H1 (cell line): ENCODE data around the gene SPECC1. TPM values are rescaled to one million over a fixed set of nuclear protein-coding genes. Genes with fewer than 3 reads are reported as not detected.

Source experiments
- CTCF ChIA-PET: fragments of 300-600 bp; sonication (Branson Sonifier 250); formaldehyde crosslinking; loops from one replicate; lab custom pipeline; 2021; ENCODE audit not compliant: partially characterized antibody; lab: Charles Lee
- POLR2A ChIA-PET: fragments of 300-600 bp; sonication (Branson Sonifier 250); formaldehyde crosslinking; loops from one replicate; lab custom pipeline; 2021; ENCODE audit warnings: inconsistent platforms; ENCODE audit not compliant: partially characterized antibody; lab: Charles Lee
- DNase-seq, 2 experiments: peaks; one replicate each; pipeline versions ENCODE4 v3.0.0 to v3.0.0-alpha.2; 2010 to 2022; ENCODE audit warnings: low spot score in 2 of 2, low read depth in 1 of 2, mixed read lengths in 1 of 2
- FAIRE-seq: peaks from 2 replicates; lab custom pipeline; 2011; peaks lifted over from hg19 to GRCh38; lab: Jason Lieb, UNC
- H2AFZ ChIP-seq: 2 replicates; pipeline ENCODE4 v1.8.1; 2012; ENCODE audit warnings: low read length, inconsistent platforms
- H2AK5ac ChIP-seq: 2 replicates; pipeline ENCODE4 v1.6.1; 2013; ENCODE audit warnings: low read depth, low read length
- H2BK120ac ChIP-seq: replicated peaks from 2 replicates; pipeline ENCODE3; 2013; ENCODE audit warnings: low read depth, low read length, inconsistent platforms
- H2BK12ac ChIP-seq: 2 replicates; pipeline ENCODE4 v1.6.1; 2013; ENCODE audit warnings: low read depth, low read length
- H2BK15ac ChIP-seq: 2 replicates; pipeline ENCODE4 v1.6.1; 2013; ENCODE audit warnings: low read length
- H2BK20ac ChIP-seq: 2 replicates; pipeline ENCODE4 v1.6.1; 2013; ENCODE audit warnings: low read length
- H2BK5ac ChIP-seq: 2 replicates; pipeline ENCODE4 v1.6.1; 2013; ENCODE audit warnings: low read depth, low read length
- H3K14ac ChIP-seq: 2 replicates; pipeline ENCODE4 v1.6.1; 2013; ENCODE audit warnings: inconsistent platforms; ENCODE audit not compliant: insufficient read length
- H3K18ac ChIP-seq: 2 replicates; pipeline ENCODE4 v1.6.1; 2013; ENCODE audit warnings: low read length; ENCODE audit errors: extremely low read depth
- H3K23ac ChIP-seq: 2 replicates; pipeline ENCODE4 v1.6.1; 2013; ENCODE audit warnings: inconsistent platforms; ENCODE audit not compliant: insufficient read length
- H3K23me2 ChIP-seq: 2 replicates; pipeline ENCODE4 v1.6.1; 2013; ENCODE audit warnings: low read depth, low read length
- H3K27ac ChIP-seq: 2 replicates; pipeline ENCODE4 v1.6.1; 2011; ENCODE audit warnings: low read depth, low read length, inconsistent platforms
- H3K27me3 ChIP-seq, 4 experiments: replicated peaks in 1 of 4; 1 replicate in 1 of 4; 2 replicates in 3 of 4; pipeline versions ENCODE4 v1.6.1 to v1.8.1; 2011 to 2013; ENCODE audit warnings: low read length in 3 of 4, mild to moderate bottlenecking in 3 of 4, inconsistent platforms in 2 of 4, mixed read lengths in 2 of 4, moderate library complexity in 1 of 4; ENCODE audit not compliant: control insufficient read depth in 3 of 4, insufficient read depth in 3 of 4; ENCODE audit errors: extremely low read depth in 1 of 4
- H3K36me3 ChIP-seq, 4 experiments: 2 replicates each; pipeline versions ENCODE4 v1.6.1 to v1.8.1; 2011 to 2013; ENCODE audit warnings: mild to moderate bottlenecking in 4 of 4, low read length in 3 of 4, moderate library complexity in 2 of 4, control low read depth in 1 of 4, inconsistent platforms in 1 of 4; ENCODE audit not compliant: insufficient read depth in 4 of 4, control insufficient read depth in 2 of 4
- H3K4ac ChIP-seq: replicated peaks from 2 replicates; pipeline ENCODE3; 2013; ENCODE audit warnings: low read length, low read depth, mixed read lengths, inconsistent platforms; ENCODE audit not compliant: insufficient read length
- H3K4me1 ChIP-seq, 4 experiments: replicated peaks in 1 of 4; 1 replicate in 1 of 4; 2 replicates in 3 of 4; pipeline versions ENCODE4 v1.6.1 to v1.8.1; 2011 to 2013; ENCODE audit warnings: low read length in 3 of 4, inconsistent platforms in 2 of 4, mixed read lengths in 1 of 4; ENCODE audit not compliant: insufficient read depth in 4 of 4, control insufficient read depth in 3 of 4
- H3K4me2 ChIP-seq, 2 experiments: 2 replicates each; pipeline versions ENCODE4 v1.6.1 to v1.8.1; 2011 to 2013; ENCODE audit warnings: low read depth in 2 of 2, low read length in 2 of 2, control low read depth in 1 of 2, inconsistent platforms in 1 of 2, mild to moderate bottlenecking in 1 of 2; ENCODE audit not compliant: insufficient read depth in 1 of 2
- H3K4me3 ChIP-seq, 4 experiments: fragments of 200-600, 300-600 bp in 1 of 4; sonication (generic), shearing (Covaris generic), sonication (Bioruptor Twin) in 1 of 4; 2 replicates each; pipeline versions ENCODE4 v1.5.1 to v1.8.1; 2011 to 2016; ENCODE audit warnings: low read length in 4 of 4, low read depth in 3 of 4, control low read depth in 2 of 4, inconsistent platforms in 2 of 4, mild to moderate bottlenecking in 2 of 4, mixed read lengths in 1 of 4, moderate library complexity in 1 of 4; ENCODE audit not compliant: insufficient read depth in 2 of 4; ENCODE audit errors: extremely low read depth in 1 of 4
- H3K56ac ChIP-seq: replicated peaks from 2 replicates; pipeline ENCODE3; 2013; ENCODE audit warnings: low read depth, mild to moderate bottlenecking, mixed read lengths, low read length, inconsistent platforms; ENCODE audit not compliant: insufficient read length
- H3K79me1 ChIP-seq: 2 replicates; pipeline ENCODE4 v1.6.1; 2013; ENCODE audit warnings: low read depth, low read length, control low read depth
- H3K79me2 ChIP-seq, 2 experiments: 2 replicates each; pipeline versions ENCODE4 v1.6.1 to v1.8.1; 2012 to 2013; ENCODE audit warnings: low read length in 2 of 2, mild to moderate bottlenecking in 2 of 2, inconsistent platforms in 1 of 2; ENCODE audit not compliant: insufficient read depth in 2 of 2, control insufficient read depth in 1 of 2
- H3K9ac ChIP-seq, 4 experiments: replicated peaks in 1 of 4; 1 replicate in 1 of 4; 2 replicates in 3 of 4; pipeline versions ENCODE4 v1.6.1 to v1.8.1; 2011 to 2013; ENCODE audit warnings: low read depth in 3 of 4, low read length in 3 of 4, control low read depth in 2 of 4, mild to moderate bottlenecking in 2 of 4, moderate library complexity in 2 of 4, inconsistent platforms in 1 of 4; ENCODE audit errors: extremely low read depth in 1 of 4
- H3K9me3 ChIP-seq, 2 experiments: 2 replicates each; pipeline versions ENCODE4 v1.6.1 to v1.8.1; 2012 to 2013; ENCODE audit warnings: mild to moderate bottlenecking in 2 of 2, moderate library complexity in 2 of 2, control low read depth in 1 of 2, inconsistent platforms in 1 of 2, low read depth in 1 of 2, low read length in 1 of 2, mixed read lengths in 1 of 2; ENCODE audit not compliant: insufficient read depth in 2 of 2
- H4K20me1 ChIP-seq, 2 experiments: replicated peaks in 1 of 2; 2 replicates each; pipeline versions ENCODE3 to v1.8.1; 2011 to 2013; ENCODE audit warnings: inconsistent platforms in 2 of 2, low read length in 2 of 2, mild to moderate bottlenecking in 1 of 2; ENCODE audit not compliant: insufficient read depth in 2 of 2, control insufficient read depth in 1 of 2
- H4K5ac ChIP-seq: 2 replicates; pipeline ENCODE4 v1.6.1; 2013; ENCODE audit warnings: low read length, low read depth, mixed read lengths, inconsistent platforms; ENCODE audit not compliant: insufficient read length
- H4K8ac ChIP-seq: 2 replicates; pipeline ENCODE4 v1.8.0; 2013; ENCODE audit warnings: mild to moderate bottlenecking, moderate library complexity, low read length, inconsistent platforms; ENCODE audit not compliant: insufficient read depth; ENCODE audit errors: extremely low read depth
- H4K91ac ChIP-seq: replicated peaks from 2 replicates; pipeline ENCODE3; 2013; ENCODE audit warnings: low read length, mixed read lengths, inconsistent platforms; ENCODE audit not compliant: insufficient read length
- BACH1 ChIP-seq: IDR thresholded peaks from 2 replicates; pipeline ENCODE4 v1.6.1; 2012; ENCODE audit warnings: low read length, improper control_type of control experiment
- CBX8 ChIP-seq: fragments of 300-800, 300-1000 bp; sonication (generic); IDR thresholded peaks from 2 replicates; pipeline ENCODE4 v1.7.1; 2016; ENCODE audit warnings: low read depth, low read length, borderline replicate concordance
- FOSL1 ChIP-seq: IDR thresholded peaks from 2 replicates; pipeline ENCODE4 v1.6.1; 2011; ENCODE audit warnings: mild to moderate bottlenecking, low read depth, low read length, moderate library complexity; ENCODE audit not compliant: insufficient read depth
- GABPA ChIP-seq: IDR thresholded peaks from 2 replicates; pipeline ENCODE4 v1.6.1; 2011; ENCODE audit warnings: mild to moderate bottlenecking, low read length, moderate library complexity, borderline replicate concordance; ENCODE audit not compliant: insufficient read depth
- KDM4A ChIP-seq: IDR thresholded peaks from one replicate; pipeline ENCODE4 v1.7.1; 2012; ENCODE audit warnings: low read depth, mild to moderate bottlenecking, moderate library complexity, low read length, inconsistent platforms; ENCODE audit not compliant: severe bottlenecking
- MAFK ChIP-seq: IDR thresholded peaks from 2 replicates; pipeline ENCODE4 v1.6.1; 2012; ENCODE audit warnings: low read depth, mild to moderate bottlenecking, improper control_type of control experiment, low read length
- WGBS, 2 experiments: shearing (Covaris generic) in 1 of 2; methylation state at CpG; one replicate each; pipeline versions ENCODE4 v1.1.6 to v1.1.7; 2013 to 2015; ENCODE audit warnings: low lambda C conversion rate in 2 of 2, mixed read lengths in 2 of 2, inconsistent platforms in 1 of 2, low coverage in 1 of 2, missing lambda C conversion rate in 1 of 2; ENCODE audit not compliant: insufficient replicate concordance in 2 of 2, insufficient coverage in 1 of 2, insufficient read length in 1 of 2; ENCODE audit errors: extremely low coverage in 1 of 2, missing lambda C conversion rate in 1 of 2; 5-methylcytosine and 5-hydroxymethylcytosine counted together
- polyA plus RNA-seq, 7 experiments: library from polyadenylated mRNA; depleted of rRNA in 3 of 7; stranded (reverse) in 5 of 7; unstranded in 2 of 7; fragments of >200 nt in 5 of 7; fragments of 200-250 nt in 2 of 7; gene quantifications; 1 replicate in 5 of 7; 2 replicates in 1 of 7; 4 replicates in 1 of 7; pipeline versions ENCODE4 v1.2.1 to v1.2.3, GENCODE V29; 2011 to 2013; ENCODE audit warnings: missing spikeins in 2 of 7, mixed read lengths in 2 of 7
- total RNA-seq: library from RNA; stranded (reverse); fragmentation: NEBNext Ultra II Directional; extraction: Animal tissue kit (Norgen Biotek cat#: 25700); gene quantifications from 2 replicates; pipeline ENCODE4 v1.2.1, GENCODE V29; 2021
- TF ChIP-seq, protein P1 (sequence below), 3 experiments: IDR thresholded peaks; 1 replicate in 2 of 3; 2 replicates in 1 of 3; pipeline versions ENCODE4 v1.5.1 to v1.6.1; 2011; ENCODE audit warnings: low read length in 3 of 3, mild to moderate bottlenecking in 3 of 3, inconsistent platforms in 2 of 3, low read depth in 1 of 3, moderate library complexity in 1 of 3; ENCODE audit not compliant: insufficient read depth in 1 of 3; ENCODE audit errors: control extremely low read depth in 1 of 3

Gene SPECC1
- total and polyA plus RNA-seq, 2 of the 8 experiments (the other 6 are each of a cell fraction or from before 2014, with no cell fraction given): 35.8 to 87.9 TPM

DNA sequence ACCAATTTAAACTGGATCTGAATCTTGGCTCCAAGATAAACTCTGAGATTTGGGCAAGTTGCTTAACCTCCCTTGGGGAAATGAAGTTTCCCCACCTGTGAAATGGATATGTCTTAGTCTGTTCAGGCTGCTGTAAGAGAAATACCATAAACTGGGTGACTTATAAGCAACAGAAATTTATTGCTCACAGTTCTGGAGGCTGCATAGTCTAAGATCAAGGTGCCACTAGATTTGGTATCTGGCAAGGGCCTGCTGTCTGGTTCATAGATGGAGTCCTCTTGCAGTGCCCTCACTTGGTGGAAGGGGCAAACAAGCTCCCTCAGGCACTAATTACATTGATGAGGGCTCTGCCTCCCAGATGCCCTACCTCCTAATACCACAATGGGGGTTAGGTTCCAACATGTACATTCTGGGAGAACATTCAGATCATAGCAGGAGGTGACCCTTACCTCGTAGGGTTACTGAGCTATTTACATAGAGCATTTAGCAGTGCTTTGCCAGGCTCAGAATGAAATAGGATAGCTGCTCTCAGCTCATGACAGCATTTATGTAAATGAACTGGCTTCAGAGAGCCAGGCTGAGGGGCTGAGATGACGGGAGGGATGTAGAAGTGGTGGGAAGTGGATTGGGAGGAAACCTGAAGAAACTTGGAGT is 83.9 kb downstream of the SPECC1 start:
- Histone ChIP-seq H3K36me3 (no peaks in the 10 kb centered on the region), H4K20me1 (no peaks in the 10 kb centered on the region), H3K79me1 (no peaks in the 10 kb centered on the region), H2AK5ac (no peak overlapping the region), H3K4me2 (no peak overlapping the region), H3K9me3 (no peaks in the 10 kb centered on the region), H3K56ac (no peak overlapping the region), H3K4me1 (peaks cover 0 to 7% (median 6%) of the 10 kb centered on the region in 4 experiments; a peak in 4 of 7 replicates), H3K14ac (no peak overlapping the region), H3K23ac (no peak overlapping the region), H3K4ac (no peak overlapping the region), H2BK120ac (no peak overlapping the region), H3K27me3 (no peaks in the 10 kb centered on the region), H3K9ac (no peak overlapping the region), H2BK15ac (no peak overlapping the region; the same call in 1 of the 2 replicates), H2AFZ (no peak overlapping the region), H3K27ac (no peak overlapping the region), H2BK5ac (no peak overlapping the region), H4K91ac (no peak overlapping the region), H2BK20ac (no peak overlapping the region), H2BK12ac (no peak overlapping the region), H3K79me2 (no peaks in the 10 kb centered on the region), H3K4me3 (no peak overlapping the region), H4K8ac (no peak overlapping the region), H3K23me2 (no peaks in the 10 kb centered on the region), H3K18ac (no peak overlapping the region), H4K5ac (no peak overlapping the region)
- no peak for TF ChIP-seq FOSL1
- no peak for TF ChIP-seq KDM4A
- no peak for TF ChIP-seq MAFK
- TF ChIP-seq, protein P1, sequence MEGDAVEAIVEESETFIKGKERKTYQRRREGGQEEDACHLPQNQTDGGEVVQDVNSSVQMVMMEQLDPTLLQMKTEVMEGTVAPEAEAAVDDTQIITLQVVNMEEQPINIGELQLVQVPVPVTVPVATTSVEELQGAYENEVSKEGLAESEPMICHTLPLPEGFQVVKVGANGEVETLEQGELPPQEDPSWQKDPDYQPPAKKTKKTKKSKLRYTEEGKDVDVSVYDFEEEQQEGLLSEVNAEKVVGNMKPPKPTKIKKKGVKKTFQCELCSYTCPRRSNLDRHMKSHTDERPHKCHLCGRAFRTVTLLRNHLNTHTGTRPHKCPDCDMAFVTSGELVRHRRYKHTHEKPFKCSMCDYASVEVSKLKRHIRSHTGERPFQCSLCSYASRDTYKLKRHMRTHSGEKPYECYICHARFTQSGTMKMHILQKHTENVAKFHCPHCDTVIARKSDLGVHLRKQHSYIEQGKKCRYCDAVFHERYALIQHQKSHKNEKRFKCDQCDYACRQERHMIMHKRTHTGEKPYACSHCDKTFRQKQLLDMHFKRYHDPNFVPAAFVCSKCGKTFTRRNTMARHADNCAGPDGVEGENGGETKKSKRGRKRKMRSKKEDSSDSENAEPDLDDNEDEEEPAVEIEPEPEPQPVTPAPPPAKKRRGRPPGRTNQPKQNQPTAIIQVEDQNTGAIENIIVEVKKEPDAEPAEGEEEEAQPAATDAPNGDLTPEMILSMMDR (IDR thresholded peaks at IDR 0.05; ENCODE audit: control extremely low read depth in 1 of 3, insufficient read depth in 1 of 3, low read depth in 1 of 3, low read length in 3 of 3): peak in 1 of 3 experiments; percentile 5; a peak in 1 of 4 replicates
- no peak for TF ChIP-seq CBX8
- no peak for TF ChIP-seq GABPA
- no peak for TF ChIP-seq BACH1
- no peak for FAIRE-seq
- POLR2A ChIA-PET: no interaction called here
- CTCF ChIA-PET: interaction anchor here (0.8 to 2.0 kb wide), 4 partner anchors 12 to 100 kb away, joined by 3 to 8 read pairs (median 4); no protein-coding TSS in a partner anchor
- DNase-seq: no peak
- WGBS, 2 experiments: 63% methylated on average over 2 of the region's 2 CpGs; no CpG with 5 or more reads in 1 of the 2 experiments
